Cardiac muscle cell (in vitro differentiated cells and primary cell): ENCODE data around the gene QRFPR. TPM values are rescaled to one million over a fixed set of nuclear protein-coding genes. Genes with fewer than 3 reads are reported as not detected.

Source experiments
- DNase-seq, 2 donors: peaks; one replicate each; pipeline versions ENCODE4 v3.0.0 to v3.0.0-alpha.2; 2010 to 2017; ENCODE audit warnings: low read depth in 1 of 2, low spot score in 1 of 2
- H3K27ac ChIP-seq: fragments of 200-600 bp; sonication (generic); 2 replicates; pipeline ENCODE4 v1.5.1; 2016
- H3K27me3 ChIP-seq: fragments of 200-600 bp; sonication (generic); 2 replicates; pipeline ENCODE4 v1.6.0; 2016; ENCODE audit warnings: control low read depth
- H3K36me3 ChIP-seq: fragments of 200-600 bp; sonication (generic); 2 replicates; pipeline ENCODE4 v1.5.1; 2016; ENCODE audit warnings: control low read depth
- H3K4me1 ChIP-seq: fragments of 200-600 bp; sonication (generic); 2 replicates; pipeline ENCODE4 v1.8.1; 2017; ENCODE audit warnings: low read depth, mild to moderate bottlenecking, mixed run types
- H3K4me3 ChIP-seq: fragments of 200-600 bp; sonication (generic); 2 replicates; pipeline ENCODE4 v1.5.1; 2016; ENCODE audit warnings: mild to moderate bottlenecking
- H3K9me3 ChIP-seq: fragments of 200-600 bp; sonication (generic); 2 replicates; pipeline ENCODE4 v1.5.1; 2017; ENCODE audit warnings: low read depth, mild to moderate bottlenecking, control low read depth
- polyA plus RNA-seq: library from polyadenylated mRNA; unstranded; fragments of >200 nt; fragmentation: Nextera tagmentation; extraction: Ambion mirVana; gene quantifications from 2 replicates; pipeline ENCODE4 v1.2.1, GENCODE V29; 2016
- total RNA-seq: library from RNA; depleted of rRNA; stranded (reverse); fragments of >200 nt; gene quantifications from 2 replicates; pipeline ENCODE4 v1.2.3, GENCODE V29; 2016
- TF ChIP-seq, protein P1 (sequence below): IDR thresholded peaks from 2 replicates; pipeline ENCODE4 v1.5.1; 2012; ENCODE audit warnings: low read depth, mild to moderate bottlenecking, low read length

QRFPR gene
- total and polyA plus RNA-seq, 2 experiments from 2014 or later: 2.0 to 2.6 TPM

DNA sequence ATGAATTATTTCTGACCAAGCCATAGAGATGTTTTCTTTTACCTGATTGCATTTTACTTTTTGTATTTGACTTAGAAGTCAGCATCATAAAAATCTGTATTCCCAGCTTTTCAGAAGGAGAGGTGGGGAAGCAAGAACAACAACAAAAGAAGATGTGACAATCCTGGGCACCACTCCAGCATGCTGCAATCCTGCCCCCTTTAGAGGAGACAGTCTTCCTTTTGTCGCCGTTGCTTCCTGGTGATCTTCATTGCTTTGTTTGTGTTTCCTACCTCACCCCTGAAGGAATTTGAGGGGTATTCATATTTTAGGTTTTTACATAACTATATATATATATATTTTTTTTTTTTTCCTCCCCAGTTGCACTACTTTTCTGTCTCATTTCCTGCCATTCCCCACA is 3.7 kb downstream of the QRFPR start:
- peak in 1 of 2 donors; percentile 13 for DNase-seq
- no peaks in the 10 kb centered on the region for H3K4me1 ChIP-seq
- H3K27ac ChIP-seq: no peak overlapping the region
- no peak overlapping the region for H3K4me3 ChIP-seq
- no peaks in the 10 kb centered on the region for H3K9me3 ChIP-seq
- TF ChIP-seq, protein P1, sequence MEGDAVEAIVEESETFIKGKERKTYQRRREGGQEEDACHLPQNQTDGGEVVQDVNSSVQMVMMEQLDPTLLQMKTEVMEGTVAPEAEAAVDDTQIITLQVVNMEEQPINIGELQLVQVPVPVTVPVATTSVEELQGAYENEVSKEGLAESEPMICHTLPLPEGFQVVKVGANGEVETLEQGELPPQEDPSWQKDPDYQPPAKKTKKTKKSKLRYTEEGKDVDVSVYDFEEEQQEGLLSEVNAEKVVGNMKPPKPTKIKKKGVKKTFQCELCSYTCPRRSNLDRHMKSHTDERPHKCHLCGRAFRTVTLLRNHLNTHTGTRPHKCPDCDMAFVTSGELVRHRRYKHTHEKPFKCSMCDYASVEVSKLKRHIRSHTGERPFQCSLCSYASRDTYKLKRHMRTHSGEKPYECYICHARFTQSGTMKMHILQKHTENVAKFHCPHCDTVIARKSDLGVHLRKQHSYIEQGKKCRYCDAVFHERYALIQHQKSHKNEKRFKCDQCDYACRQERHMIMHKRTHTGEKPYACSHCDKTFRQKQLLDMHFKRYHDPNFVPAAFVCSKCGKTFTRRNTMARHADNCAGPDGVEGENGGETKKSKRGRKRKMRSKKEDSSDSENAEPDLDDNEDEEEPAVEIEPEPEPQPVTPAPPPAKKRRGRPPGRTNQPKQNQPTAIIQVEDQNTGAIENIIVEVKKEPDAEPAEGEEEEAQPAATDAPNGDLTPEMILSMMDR: no peak
- H3K27me3 ChIP-seq: peaks cover 40% of the 10 kb centered on the region
- no peaks in the 10 kb centered on the region for H3K36me3 ChIP-seq

DNA sequence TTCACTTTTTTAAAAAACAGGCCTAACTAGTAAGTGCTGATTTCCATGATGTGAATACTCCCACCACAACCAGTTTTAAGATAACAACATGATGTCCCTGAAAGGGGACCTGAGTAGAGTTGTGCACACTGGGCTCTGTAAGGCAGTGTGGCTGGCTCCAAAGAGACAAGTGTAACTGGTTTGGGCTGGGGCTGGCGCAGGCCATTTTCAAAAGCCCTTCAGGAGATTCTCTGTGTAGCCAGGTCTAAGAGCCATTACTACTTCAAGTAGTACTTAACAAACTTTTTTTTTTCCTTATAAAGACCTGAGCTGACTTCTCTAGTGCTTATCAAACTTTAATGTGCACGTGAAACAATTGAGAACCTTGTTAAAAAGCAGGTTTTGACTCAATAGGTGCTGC is 4.3 kb downstream of the QRFPR start:
- DNase-seq: no peak
- H3K4me3 ChIP-seq: no peak overlapping the region
- H3K4me1 ChIP-seq: no peaks in the 10 kb centered on the region
- H3K27ac ChIP-seq: no peak overlapping the region
- H3K27me3 ChIP-seq: peaks cover 34% of the 10 kb centered on the region
- no peaks in the 10 kb centered on the region for H3K9me3 ChIP-seq
- TF ChIP-seq, protein P1: no peak
- no peaks in the 10 kb centered on the region for H3K36me3 ChIP-seq

DNA sequence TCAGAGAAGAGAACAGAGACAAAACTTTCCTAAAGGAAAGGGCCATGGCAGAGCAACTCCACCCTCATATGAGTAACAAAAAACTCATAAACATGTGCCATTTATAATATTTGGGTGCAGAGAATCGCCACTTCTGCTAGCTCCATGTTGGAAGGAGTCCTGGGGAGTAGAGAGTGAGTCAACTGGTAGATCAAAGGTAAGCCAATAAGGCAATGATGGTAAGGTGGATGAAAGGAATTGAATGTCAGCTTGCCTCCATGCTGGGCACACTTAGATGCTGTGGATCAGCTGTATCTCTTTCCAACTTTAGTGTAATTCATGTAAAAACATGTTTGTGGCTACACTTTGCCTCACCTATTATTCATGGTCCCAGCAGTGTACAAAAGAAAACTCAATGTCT is 4.7 kb downstream of the QRFPR start:
- Histone ChIP-seq H3K27me3 (peaks cover 30% of the 10 kb centered on the region), H3K4me3 (no peak overlapping the region), H3K4me1 (no peaks in the 10 kb centered on the region), H3K9me3 (no peaks in the 10 kb centered on the region), H3K27ac (no peak overlapping the region), H3K36me3 (no peaks in the 10 kb centered on the region)
- TF ChIP-seq, protein P1: no peak
- DNase-seq: no peak

- TF ChIP-seq, protein P1: no peak
- H3K27me3 ChIP-seq: peaks cover 21% of the 10 kb centered on the region
- H3K4me3 ChIP-seq: no peak overlapping the region
- H3K36me3 ChIP-seq: no peaks in the 10 kb centered on the region
- H3K27ac ChIP-seq: no peak overlapping the region
- H3K4me1 ChIP-seq: no peaks in the 10 kb centered on the region
- DNase-seq: peak in 1 of 2 donors; percentile 70
- H3K9me3 ChIP-seq: no peaks in the 10 kb centered on the region
Measured at GRCh38 chr4:121375262-121375661, 5.6 kb downstream of the QRFPR start.

DNA sequence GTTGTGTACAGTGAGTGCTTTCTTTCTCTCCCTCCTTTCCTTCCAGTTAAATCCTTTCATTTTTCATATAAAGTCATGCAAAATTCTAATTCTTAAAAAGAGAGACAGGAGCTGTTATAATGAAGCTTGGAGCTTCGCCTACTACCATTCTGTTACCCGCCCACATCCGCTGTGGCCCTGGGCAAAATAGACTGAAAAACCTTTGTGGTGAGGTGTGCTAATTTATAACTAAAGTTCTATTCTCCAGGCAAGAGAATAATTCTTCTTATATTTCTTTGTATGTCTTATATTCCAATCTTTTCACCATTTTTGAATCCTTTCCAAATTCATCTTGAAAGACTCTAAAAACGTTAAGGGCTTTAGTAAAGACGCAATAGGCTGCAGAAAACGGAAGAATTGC is 7.0 kb downstream of the QRFPR start:
- H3K4me3 ChIP-seq: no peak overlapping the region
- H3K36me3 ChIP-seq: no peaks in the 10 kb centered on the region
- peaks cover 7% of the 10 kb centered on the region for H3K27me3 ChIP-seq
- H3K9me3 ChIP-seq: no peaks in the 10 kb centered on the region
- H3K27ac ChIP-seq: no peak overlapping the region
- no peaks in the 10 kb centered on the region for H3K4me1 ChIP-seq
- DNase-seq: no peak
- TF ChIP-seq, protein P1: no peak

GRCh38 chr4:121370729-121371325 is 10.0 kb downstream of the QRFPR start:
- Histone ChIP-seq H3K27ac (no peak overlapping the region), H3K4me3 (no peak overlapping the region), H3K36me3 (no peaks in the 10 kb centered on the region), H3K4me1 (no peaks in the 10 kb centered on the region), H3K27me3 (peaks cover 4% of the 10 kb centered on the region), H3K9me3 (no peaks in the 10 kb centered on the region)
- peak; percentile 45 to 58 for DNase-seq
- TF ChIP-seq, protein P1: peak; percentile 67
